ELF-1 (cell line): Measurements from ENCODE around the gene KIF26B.

ENCODE experiments used
- DNase-seq: peaks from one replicate; pipeline ENCODE4 v3.0.0-alpha.2; 2016; ENCODE audit warnings: low read depth, low spot score

KIF26B gene

DNA sequence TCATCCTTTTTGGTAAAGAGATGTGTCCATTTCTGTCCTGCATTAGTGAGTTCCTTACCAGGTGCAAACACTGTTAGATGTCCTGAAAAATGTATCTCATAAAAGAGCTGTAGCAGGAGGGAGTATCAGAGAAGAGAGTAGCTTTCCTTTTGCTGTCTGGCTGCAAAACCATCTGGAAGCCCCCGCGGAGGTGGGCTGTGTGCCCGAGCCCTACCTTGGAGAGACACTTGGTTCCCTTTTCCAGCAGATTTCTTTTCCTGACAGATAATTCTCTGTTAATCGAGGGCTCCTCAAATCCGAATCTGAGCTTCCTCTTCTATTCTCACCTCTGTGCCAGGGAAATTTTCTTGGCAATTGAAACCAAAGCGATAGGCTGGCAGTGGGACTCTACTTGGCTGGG is 53.0 kb downstream of the KIF26B start:
- DNase-seq: no peak

DNA sequence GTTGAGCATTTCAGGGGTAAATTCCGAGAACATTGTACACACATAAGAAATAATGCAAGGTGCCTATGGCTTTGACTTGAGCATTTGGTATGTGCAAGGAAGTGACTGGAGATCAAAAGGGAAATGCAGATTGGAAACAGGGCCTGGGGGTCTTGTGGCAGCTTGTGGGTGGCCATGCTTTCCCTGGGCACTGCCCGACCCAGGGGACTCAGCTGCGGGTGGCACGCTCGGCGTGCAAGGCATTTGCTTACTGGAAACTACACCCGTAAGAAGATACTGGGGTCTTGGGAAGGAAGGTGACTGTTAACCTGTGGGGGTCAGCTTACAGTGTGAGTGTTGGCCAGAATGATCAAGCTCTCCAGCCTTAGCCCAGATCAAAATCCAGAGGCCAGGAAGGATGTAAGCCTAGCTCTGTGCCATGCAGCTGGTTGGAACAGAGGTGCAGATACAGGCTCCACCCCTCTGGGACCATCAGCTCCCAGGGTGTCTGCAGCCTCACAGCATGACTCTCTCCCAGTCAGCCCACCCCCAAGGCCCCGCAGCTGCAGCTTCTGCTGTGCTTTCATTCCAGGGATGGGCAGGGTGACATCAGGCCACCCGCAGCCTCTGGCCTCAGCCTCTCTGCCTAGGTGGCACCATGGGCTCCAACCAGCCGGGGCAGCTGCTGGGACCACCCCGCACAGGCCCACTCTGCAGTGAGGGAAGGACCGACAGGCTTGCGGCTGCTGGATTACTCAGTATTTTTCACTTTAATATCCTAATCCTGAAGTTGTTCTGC is 55.1 kb downstream of the KIF26B start:
- no peak for DNase-seq

DNA sequence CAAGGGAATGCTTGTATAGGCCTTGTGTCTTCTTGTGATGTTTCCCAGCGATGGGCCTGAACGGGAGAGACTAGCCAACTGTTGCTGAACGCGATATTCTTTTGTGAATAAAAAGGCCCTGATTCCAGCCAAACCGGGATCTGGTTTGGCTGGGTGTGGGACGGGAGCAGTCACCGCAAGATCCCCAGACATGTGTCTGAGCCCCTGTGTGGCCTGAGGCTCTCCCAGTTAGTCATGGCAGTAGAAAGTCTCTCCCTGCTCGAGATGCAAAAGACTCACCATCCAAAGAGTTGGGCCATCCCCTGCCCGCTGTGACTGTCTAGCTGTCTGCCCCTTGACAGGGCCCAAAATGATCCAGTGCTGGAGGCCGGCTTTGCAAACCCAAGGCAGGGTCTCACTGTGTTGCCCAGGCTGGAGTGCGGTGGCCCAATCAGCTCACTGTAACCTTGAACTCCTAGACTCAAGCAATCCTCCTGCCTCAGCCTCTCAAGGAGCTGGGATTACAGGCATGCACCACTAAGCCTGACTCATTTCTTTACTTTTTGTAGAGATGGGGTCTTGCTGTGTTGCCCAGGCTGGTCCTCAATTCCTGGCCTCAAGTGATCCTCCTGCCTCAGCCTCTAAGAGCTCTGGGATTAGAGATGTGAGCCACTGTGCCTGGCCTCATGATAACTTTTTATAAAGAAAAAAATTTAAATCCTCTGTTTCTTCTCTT is 56.4 kb downstream of the KIF26B start:
- no peak for DNase-seq

DNA sequence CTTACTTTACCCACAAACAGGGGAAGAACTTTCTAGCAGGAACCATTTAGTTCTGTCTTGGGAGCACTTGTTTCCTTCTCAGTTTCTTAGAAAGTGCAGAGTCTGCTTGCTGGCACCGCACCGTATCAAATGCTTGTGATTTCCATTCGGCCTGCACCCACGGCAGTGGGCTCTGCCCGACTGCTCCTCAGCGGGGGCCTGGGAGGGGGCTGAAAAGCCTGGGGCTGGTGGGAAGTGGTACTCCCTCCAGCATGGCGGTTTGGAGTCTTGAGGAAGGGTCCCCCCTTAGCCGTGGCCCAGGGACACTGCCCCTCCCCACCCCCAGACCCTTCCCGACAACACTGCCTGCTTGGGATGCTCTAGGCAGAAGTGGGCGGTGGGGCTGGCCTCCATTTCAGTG is 57.0 kb downstream of the KIF26B start:
- DNase-seq: no peak

DNA sequence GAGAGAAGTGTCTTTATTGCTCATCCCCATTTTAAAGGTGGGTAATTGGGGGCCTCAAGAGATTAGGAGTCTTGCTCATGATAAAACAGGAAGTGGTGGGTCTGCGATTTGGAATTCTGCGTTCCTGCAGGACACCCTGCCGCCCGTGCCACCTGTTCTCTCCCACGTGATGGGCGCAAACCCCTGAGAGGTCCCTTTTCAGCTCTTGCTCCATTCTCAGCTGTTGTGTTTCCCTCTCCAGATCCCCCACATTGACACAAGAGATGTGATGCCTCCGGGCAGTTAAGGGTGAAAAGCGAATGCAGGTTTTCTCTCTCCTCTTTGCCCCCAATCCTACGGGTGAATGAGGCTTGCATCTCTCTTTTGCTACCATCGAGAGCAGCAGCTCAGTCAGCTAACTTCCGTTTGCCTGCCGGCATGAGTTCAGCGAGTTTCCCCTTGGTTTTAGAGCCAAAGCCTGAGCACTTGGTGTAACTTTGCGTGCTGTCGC is 57.5 kb downstream of the KIF26B start:
- DNase-seq: no peak

DNA sequence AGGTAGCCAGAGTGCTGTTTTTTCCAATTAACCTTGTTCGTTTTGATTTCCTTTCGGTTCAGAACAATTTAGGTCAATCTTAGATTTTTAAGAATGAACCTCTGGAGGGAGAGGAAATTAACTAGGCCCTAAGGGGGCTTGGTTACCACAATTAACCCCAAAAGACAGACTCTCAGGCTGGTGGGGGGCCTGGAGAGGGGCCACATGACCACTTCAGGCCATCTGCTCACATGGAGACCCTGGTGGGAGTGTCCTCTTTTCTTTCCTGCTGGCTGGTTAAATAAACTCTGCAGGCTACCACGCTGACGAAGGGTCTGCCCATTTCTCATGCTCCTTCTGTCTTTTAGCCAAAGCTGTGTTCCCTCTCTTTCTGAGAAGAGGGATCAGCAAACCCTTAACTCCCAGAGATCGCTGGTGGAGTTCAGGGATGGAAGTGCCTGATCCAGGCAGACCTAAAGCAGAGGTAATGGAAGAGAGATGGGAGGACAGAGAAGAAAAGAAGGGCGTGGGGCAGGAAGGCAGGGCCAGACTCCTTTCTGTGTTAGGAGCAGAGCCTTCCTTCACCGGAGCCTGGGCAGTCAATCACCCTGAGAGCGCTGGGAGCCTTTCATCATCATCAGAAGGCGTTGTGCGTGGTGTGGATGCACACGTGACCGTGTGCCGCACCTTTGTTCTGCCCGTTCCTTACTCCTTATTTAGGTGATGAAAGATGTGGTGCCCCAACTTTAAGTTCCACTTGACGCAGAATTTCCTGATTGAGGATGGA is 58.5 kb downstream of the KIF26B start:
- DNase-seq: no peak

DNA sequence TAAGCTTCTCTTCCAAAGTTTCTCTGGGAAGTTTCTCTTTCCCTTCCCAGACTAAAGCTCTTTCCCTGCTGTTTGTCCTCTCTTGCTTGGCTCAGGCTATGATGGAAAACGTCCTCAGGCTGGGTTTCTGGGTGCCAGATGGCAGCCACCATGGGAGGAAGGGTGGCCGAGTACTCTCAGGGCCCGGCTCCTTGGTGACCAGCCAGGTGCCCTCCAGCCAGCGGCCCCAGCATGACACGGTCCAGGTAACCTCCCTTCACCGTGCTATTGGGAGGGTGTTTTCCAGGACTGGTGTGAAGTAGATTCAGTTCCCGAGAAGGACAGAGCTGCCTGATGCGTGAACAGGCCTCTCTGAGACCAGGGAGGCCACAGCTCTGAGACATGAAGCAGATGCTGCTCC is 60.3 kb downstream of the KIF26B start:
- DNase-seq: no peak

DNA sequence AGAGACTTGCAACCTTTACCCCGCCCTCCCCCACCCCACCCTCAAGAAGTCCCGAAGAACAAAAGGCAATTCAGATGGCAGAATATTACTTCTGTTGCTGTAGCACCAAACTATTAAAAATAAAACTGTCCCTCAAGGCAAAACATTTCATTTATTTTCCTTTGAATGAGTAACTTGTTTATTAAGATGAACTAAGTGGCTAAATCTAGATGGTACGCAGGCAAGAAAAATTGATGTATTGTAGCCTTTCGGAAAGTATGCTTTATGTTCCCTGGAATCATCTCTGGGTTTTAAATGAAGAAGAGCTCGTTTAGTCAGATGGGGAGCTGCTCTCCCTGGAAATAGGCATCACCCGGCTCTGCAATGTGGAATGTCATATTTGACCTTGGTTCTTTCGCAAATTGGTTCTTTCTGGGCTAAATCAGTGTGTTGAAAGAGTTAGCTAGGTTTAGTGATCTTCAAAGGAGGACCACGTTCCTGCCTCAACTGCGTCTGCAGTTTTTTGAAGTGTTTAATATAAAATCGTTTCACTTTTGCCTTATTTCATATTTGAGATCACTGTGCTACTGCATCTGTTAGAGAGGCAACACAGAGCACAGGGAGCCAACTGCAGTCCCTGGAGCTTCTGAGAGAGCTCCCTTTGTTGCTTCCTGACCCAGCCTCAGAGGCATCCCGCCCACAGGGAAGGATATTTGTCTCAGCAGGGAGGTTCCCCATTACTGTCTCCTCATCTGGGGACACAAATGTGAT is 61.8 kb downstream of the KIF26B start:
- DNase-seq: peak; percentile 60

DNA sequence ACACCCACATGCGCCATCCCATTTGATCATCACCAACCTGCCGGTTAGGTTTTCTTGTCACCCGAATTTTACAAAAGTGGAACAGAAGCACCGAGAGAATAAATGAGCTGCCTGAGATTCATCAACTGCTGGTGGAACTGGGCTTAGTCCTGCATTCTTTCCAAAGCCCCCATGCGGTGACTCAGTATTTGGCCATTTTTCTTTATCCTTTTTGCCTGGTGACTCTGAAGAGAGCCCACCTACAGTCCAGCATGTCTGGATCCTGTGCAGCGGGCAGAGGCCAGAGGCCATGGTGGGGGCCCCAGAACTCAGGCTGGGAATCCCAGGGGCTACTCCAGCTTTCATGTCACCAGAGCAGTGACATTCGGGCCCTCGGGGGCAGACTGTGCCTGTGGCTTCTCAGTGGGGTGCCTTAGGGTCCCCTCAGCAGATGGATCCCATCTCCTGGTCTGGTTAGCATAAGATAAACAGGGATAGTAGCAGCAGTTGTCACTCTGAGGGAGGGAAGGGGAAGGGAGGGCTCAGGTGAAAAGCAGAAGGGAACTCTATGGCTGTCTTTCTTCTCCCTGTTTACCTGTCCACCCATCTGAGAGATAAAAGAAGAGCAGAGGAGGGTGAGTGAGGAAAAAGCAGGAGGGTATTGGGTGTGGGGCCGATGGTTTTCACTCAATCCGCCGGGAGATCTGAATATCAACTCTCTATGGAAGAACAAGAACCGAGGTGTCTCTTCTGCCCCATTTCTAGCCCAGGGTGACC is 63.2 kb downstream of the KIF26B start:
- peak; percentile 77 for DNase-seq

DNA sequence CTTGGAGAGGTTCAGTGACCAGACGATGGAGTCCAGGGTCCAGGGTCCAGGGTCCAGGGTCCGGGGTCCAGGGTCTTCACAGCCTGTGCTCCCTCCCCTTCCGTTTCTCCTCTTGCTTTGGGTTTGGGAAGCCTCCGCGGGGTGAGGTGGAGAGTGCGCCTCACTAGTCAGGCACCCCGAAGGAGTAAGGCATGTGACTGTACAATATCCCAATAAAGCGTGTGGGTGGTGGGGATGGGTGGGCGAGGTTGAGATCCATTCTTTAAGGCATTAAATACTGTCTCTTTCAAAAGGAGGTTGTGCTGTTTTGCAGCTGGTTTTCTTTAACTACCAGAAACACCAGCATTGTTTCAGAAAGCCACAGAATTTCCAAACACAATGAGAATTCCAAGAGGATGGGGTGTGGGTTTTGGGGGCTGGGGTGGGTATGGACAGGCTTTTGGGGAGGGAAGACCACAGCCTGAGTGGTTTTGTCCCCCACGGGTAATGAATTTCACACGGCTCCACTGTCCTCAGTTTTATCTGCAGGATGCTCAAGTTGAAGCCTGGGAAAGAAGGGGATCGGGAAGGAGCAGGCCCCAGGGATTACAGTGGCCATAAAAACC is 65.7 kb downstream of the KIF26B start:
- DNase-seq: no peak

DNA sequence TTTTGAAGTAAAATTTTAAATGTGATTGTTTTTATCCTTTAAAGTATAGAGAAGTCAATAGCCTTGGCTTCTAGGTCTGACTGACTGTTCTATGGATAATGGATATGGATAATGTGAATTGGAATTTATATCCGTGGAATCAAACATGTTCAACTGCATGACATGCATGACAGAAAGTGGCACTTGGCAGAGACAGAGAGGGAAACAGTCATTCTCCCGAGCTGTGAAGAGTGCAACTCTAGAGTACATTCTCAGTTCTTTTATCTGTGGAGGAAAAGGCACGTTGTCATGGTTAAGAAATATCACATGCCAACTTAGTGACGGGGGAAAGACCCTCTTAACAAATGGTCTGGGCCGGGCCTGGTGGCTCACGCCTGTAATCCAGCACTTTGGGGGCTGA is 67.0 kb downstream of the KIF26B start:
- DNase-seq: no peak

DNA sequence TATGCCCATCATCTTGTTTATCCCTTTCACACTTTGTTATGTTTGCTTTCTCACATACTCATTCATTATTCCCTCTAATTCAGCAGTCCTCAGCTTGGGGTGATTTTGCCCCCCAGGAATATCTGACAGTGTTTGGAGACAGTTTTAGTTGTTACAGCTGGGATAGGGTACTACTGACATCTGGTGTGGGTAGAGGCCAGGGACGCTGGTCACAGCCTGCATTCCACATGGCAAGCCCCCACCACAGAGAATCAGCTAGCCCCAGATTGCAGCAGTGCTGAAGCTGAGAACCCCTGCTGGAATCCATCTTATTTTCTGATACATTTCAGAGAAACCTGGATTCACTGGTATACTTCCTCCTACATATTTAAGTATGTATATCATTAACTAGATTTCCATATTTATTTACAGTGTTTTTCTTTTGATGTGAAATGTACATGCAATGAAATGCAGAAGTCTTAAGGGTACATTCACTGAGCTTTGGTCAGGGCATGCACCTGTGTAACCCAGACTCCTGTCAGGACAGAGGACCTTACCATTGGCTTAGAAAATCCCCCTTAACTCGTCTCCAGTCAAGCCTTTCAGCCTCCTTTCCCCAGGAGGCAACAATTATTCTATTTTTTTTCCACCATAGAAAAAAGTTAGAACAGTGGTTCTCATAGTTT is 68.3 kb downstream of the KIF26B start:
- DNase-seq: no peak

DNA sequence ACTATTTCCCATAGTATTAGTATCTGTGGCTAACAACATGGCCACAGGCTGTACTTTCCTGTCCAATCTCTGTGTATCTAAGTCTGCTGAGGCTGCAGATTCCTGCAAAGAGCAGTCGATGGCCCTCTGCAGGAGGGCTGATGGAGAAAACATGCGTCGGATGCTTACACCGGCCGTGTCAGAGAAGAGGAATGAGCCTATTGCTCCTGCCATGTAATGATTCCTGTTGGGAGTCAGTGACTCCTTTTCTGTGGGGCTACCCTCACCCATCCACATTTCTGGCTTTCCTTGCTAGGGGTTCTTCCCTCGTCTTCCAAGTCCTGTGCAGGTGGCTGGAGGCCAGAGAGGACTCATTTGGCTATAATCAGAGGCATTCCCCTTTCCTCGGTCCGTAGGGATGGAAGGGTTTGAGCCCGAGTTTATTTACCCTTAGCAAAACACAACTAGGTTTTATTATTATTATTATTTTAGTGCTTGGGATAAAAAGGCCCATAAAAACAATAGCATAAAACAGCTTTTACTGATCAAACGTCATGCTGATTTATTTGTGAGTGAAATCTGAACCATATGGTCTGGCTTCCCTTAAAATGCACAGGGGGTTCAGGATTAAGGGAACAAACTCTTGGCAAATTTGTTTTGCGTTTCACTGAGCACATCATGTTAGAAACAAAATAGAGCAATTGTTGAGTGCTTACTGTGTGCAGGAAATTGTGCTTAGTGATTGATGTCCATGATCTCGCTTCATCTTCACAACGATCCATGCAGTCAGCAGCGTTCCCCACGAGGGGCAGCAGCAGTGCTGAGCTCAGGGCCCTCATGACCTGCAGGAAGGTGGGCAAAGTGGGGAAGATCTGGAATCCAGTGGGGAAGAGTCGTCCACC is 70.8 kb downstream of the KIF26B start:
- peak; percentile 62 for DNase-seq

DNA sequence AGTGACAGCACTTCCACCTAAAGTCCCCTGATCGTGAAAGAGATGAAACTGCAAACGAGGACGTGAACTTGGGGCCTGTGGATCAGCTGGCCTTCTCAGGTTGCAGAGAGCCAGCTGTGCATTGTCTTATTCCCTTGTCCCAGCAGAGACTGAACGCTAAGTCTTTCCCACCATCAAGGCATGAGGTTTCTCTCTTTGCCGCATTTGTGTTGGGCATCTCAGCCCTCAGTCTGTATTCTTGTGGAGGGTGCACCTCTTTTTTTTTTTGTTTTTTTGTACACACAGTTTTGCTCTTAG is 71.4 kb downstream of the KIF26B start:
- no peak for DNase-seq

DNA sequence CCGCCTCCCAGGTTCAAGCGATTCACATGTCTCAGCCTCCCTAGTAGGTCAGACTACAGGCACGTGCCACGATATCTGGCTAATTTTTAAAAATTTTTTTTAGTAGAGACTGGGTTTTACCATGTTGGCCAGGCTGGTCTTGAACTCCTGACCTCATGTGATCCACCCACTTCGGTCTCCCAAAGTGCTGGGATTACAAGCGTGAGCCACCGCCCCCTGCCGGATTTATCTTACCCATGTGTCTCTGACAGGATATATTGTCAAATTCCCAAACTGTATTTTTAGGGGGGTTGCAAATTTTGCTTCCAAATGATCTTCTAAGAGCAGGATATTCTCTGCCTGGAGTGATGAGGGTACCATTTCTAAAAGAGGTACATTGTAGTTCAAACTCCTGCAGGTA is 74.3 kb downstream of the KIF26B start:
- no peak for DNase-seq

DNA sequence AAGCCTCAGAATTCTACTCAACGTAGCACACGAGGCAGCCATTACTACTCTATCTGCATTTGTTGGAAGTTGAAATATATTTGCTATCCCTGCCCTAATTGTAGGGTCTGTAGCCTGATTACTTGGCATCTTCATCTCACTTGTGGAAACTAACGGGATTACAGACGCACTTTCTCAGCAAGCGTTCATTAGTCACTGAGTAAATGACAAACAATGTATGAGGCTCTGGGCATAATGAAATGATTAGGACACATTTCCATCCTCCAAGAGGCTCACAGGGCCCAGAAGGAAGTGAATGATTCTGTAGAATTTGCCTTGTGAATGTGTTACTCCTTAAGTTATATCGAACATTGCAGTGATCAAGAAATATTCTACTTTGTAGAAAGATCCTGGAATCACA is 78.1 kb downstream of the KIF26B start:
- no peak for DNase-seq

DNA sequence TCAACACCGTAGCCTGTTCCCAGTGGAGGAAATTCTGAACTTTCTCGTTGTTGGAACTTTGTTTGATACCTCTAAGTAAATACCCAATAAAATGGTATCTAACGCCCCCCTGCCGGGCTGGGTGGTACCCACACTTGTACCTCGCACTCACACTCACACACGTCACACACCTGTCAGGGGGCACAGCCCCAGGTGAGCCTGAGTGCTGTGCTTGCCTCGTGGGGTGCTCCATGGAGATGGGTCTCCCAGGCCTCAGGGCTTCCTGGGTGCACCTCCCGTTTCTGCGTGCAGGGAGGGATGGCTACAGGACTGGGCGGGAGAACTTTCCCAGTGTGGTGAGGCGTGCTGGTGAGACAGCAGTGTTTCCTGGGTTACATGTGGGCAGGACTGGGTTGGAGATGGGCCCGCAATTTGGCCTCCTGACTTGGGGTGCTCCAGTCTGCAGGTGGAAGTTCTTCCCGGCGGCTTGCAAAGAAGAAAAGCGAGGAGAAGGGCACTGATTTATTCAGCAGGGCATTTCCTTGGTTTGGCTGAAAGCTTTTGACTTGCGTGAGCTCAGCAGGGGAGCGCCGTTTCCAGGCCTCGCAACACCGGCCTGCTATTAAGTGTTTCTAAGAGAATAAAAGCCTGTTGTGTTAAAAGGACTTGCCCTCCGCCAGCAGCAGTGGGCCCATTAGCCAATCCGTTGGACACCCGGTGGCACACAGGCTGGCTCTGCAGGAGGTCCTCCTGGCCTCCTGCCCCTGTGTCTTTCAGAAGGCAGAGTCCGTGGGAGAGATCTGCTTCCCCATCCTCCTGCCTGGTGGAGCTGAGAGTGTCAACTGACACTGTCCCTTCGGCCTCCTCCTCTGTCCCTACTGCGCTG is 79.7 kb downstream of the KIF26B start:
- DNase-seq: peak; percentile 85

DNA sequence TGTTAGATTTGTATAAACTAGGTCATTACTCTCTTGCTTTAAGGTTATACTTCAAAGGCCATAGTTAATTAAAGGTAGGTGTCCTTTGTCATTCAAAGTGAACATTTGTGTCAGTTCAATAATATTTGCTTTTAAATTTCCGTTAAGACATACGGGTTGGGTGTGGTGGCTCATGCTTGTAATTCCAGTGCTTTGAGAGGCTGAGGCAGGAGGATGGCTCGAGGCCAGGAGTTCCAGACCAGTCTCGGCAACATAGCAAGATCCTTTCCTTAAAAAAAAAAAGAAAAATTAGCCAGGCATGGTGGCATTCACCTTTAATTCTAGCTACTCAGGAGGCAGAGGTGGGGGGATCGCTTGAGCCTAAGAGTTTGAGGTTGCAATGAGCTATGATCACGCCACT is 80.4 kb downstream of the KIF26B start:
- DNase-seq: no peak
